Stimulated activated CD4-positive, alpha-beta T cell treated with anti-CD3 and anti-CD28 coated beads, Interleukin-15, amount 100 ng/mL, for 48 hours (primary cell): ENCODE measurements around the gene ATP6V1F.

Source experiments
- DNase-seq, 2 donors: peaks; one replicate each; pipeline ENCODE4 v3.0.0-alpha.2; 2020; ENCODE audit warnings: low read depth in 2 of 2

The ATP6V1F gene

DNA sequence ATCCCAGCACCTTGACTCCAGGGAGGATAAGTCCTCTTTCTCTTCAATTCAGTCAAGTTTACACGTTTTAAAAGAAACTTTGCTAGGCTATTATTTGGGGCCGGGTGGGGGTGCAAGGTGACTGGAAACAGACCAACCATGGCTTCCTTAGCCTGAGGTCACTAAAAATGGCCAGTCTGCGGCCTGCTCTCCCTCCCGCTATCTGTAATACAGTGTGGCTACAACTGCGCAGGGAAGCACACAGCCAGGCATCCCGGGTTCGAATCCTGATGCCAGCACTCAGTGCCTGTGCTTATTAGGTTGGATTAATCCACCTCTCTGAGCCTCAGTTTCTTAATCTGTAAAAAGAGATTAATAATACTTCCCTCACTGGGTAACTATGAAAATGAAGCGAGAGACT, 19.5 kb downstream of the ATP6V1F start:
- DNase-seq: no peak

GRCh38 chr7:128883622-128884448, 21.2 kb downstream of the ATP6V1F start:
- DNase-seq: peak; percentile 64 to 79

GRCh38 chr7:128884561-128885369, 22.1 kb downstream of the ATP6V1F start:
- no peak for DNase-seq

GRCh38 chr7:128885370-128886187, 22.9 kb downstream of the ATP6V1F start:
- DNase-seq: no peak

DNA sequence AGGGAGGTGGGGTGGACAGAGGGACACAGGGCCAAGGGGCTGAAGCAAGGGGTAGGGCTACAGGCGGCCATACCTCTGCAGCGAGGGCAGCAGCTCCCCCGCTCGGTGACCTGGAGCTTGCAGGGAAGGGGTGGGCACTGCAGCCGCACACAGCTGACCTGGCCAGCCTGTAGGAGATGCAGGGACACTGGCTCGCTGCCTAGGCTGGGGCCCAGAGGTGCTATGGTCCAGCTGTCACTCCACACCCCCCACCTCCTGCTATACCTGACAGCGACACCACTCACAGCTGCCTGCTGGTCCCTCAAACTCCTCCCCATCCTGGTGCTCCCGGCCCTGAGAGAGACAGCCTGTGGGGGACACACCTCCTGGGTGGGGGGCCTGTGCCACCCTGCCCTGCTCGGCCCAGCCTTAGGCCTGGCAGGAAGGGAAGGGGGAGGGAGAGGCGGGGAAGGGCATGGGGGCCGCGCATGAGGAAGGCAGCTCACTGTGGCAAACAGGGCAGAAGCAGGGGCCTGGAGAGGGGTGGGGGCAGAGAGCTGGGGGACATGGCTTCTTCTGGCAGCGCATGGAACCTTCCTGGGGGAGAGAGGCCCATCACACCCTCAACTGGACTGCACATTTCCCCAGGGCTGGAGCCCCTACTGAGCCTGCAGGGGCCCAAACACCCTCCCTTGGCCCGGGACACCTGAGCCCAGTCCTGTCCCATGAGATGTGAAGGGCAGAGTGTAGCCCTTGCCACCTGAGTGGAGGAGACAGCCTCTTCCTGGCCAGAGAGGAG, 23.9 kb downstream of the ATP6V1F start:
- DNase-seq: no peak

DNA sequence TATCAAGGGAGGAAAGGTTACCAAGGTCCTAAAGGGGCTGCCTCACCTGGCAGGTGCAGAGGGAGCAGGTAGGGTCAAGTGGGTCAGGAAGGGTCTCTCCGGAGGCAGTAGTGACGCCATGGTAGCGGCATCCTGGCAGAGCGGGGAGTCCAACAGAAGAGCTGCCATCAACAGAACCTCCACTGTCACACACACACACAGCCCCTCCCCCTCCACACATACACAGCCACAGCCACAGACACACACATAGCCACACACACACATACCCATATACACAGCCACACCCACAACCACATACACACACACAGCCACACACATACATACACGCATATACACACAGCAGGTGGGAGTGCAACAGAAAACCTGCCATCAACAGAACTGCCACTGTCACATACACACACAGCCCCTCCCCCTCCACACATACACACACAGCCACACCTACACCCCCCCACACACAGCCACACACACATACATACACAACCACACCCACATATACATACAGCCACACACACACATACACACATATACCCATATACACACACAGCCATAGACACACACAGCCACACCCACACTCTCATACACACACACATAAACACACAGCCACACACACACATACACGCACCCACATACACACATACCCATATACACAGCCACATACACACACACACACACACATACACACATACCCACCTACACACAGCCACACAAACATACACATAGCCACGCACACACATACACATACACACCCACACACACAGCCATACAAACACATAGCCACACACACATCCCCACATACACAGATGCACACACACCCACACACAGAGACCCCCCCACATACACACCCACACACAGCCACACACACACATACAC, 24.7 kb downstream of the ATP6V1F start:
- DNase-seq: no peak

DNA sequence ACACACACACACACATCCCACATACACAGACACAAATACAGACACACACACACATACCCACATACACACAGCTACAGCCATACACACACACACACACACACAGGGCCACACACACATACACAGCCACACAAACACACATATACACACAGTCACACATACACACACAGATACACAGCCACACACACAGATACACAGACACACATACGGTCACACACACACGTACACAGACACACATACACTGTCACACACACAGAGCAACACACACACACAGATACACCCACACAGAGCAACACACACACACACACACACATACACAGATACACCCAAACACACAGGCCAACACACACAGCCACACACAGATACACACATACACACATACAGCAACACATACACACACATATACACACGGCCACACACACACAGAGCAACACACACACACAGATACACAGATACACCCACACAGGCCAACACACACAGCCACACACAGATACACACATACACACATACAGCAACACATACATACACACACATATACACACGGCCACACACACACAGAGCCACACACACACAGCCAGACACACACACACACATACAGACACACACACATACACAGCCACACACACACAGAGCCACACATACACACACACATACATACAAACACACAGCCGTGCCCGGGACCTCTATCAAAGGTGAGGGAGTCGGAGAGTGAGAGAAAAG, 25.5 kb downstream of the ATP6V1F start:
- DNase-seq: no peak

DNA sequence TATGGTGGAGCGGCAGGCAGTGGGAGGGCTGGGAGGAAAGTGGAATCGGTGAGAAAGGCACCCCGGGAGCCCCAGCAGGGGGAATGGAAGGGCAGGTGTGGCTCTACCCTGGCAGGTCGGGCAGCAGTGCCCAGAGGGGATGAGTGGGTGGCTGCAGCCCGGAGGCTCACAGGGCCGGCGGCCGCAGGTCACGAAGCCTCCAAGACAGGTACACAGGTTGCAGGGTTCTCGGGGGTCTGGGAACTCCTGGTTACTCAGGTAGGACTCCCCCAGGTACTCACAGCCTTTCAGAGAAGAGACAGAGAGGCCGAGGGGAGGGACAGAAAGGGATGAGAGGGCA, 26.1 kb downstream of the ATP6V1F start:
- no peak for DNase-seq

GRCh38 chr7:128889121-128889520, 26.5 kb downstream of the ATP6V1F start:
- DNase-seq: no peak

GRCh38 chr7:128890306-128891109, 27.9 kb downstream of the ATP6V1F start:
- no peak for DNase-seq

DNA sequence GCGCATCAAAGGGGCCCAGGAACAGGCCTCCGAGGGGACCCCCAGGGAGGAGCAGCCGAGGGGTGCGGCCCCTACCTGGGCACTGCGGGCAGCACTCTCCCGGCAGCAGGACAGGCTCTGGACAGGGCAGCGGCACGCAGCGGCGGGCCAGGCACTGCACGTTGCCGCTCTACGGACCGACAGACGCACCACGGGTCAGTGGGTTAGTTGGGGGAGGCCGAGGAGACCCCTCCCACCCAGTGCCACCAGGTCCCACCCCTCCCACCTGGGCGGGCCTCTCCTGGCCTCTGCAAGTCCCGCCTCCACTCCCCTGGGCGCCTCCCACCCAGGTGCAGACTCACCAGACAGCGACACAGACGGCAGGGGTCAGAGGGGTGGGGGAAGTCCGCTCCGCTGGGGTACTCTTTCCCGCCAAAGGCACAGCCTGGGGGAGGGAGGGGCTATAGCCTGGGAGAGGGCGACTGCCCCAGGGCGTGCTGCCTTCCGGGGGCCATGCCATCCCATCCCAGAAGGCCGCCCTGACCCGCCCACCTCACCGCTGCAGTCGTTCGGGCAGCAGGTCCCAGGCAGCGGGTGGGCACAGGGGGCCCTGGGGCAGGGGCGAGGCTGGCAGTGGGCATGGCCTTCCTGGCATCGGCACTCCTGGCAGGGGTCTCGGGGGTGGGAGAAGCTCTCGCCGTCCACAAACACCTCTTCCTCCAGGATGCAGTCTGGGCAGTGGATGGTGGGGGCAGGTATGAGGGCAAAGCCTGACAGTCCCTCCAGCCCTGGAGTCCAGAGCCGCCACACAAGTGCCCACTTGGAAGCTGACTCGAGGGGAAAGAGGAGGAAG, 28.7 kb downstream of the ATP6V1F start:
- no peak for DNase-seq

DNA sequence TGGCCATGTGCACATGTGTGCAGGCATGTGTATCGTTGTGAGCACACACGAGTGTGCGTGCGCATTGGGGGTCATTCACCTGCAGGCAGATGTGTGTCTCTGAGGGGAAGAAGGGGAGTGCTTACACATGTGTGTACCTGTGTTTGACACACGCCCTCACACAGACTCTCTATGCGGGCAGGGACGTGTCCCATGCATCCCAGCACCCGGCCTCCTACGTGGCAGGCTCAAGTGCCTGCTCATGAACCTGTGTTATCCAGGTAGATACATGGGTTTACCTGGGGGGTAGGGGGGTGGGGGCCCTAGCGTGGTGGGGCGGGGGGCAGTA, 29.2 kb downstream of the ATP6V1F start:
- DNase-seq: no peak

- DNase-seq: no peak
Observed at GRCh38 chr7:128892521-128893250, 30.0 kb downstream of the ATP6V1F start.

DNA sequence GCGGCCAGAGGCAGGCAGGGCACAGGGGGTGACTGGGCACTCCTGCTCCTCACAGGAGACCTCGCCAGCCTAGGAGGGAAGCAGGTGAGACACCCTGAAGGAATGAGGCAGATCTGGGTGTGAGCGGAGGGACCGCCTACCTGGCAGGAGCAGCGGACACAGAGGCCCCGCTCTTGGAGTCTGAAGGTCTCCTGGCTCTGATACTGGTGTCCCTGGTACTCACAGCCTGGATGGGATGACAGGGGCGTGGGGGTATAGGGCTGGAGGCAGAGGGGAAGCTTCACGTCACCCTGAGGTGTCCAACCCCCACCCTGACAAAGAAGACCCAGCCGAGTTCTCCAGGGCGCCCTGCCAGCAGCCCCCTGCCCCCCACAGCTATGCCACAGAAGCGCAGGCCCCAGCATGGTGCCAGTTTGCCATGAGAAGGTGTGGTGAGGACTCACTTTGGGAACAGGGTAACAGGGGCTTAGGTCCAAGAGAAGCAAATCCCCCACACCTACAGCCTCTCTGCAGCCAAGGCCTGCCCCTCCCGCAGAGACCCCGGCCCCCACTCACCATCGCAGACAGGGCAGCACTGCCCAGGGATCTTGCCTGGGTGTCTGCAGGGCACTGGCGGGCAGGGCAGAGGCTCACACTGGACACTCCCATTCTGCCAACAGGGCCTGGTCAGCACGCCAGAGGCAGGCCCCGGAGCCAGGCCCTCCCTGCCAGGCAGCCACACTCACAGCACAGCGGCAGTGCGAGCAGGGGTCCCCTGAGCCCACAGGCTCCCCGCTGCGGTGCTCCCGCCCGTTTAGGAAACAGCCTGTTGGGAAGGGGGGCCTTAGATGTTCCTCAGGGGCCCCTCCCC, 30.8 kb downstream of the ATP6V1F start:
- DNase-seq: no peak

GRCh38 chr7:128894101-128894440, 31.4 kb downstream of the ATP6V1F start:
- no peak for DNase-seq

- DNase-seq: no peak
Observed at GRCh38 chr7:128895320-128895719, 32.7 kb downstream of the ATP6V1F start.

GRCh38 chr7:128899392-128899791, 36.7 kb downstream of the ATP6V1F start:
- no peak for DNase-seq
